WTC11 (cell line): ENCODE results near the gene PPM1A. TPM values are rescaled to one million over a fixed set of nuclear protein-coding genes. Genes with fewer than 3 reads are reported as not detected.

Experiments
- ATAC-seq: fragments of 200-7000 bp; cut with Tn5 transposase; 2 replicates; pipeline ENCODE4 v1.10.0; 2021; ENCODE audit warnings: mild to moderate bottlenecking, moderate library complexity
- CTCF ChIA-PET: fragments of 300-600 bp; sonication (Branson Sonifier 250); formaldehyde crosslinking; loops from one replicate; lab custom pipeline; 2021; ENCODE audit warnings: antibody characterized with exemption; lab: Charles Lee
- POLR2A ChIA-PET: fragments of 350-600 bp; sonication (Branson Sonifier 250); formaldehyde crosslinking; loops from one replicate; lab custom pipeline; 2021; ENCODE audit warnings: antibody characterized with exemption; lab: Charles Lee
- DNase-seq: peaks from one replicate; pipeline ENCODE4 v3.0.0; 2021; ENCODE audit warnings: low spot score
- H3K27ac Mint-ChIP-seq: 2 replicates; pipeline ENCODE4 v1.8.0; 2021; ENCODE audit warnings: mixed read lengths
- H3K27me3 Mint-ChIP-seq: 2 replicates; pipeline ENCODE4 v1.8.0; 2021; ENCODE audit warnings: low read depth, mild to moderate bottlenecking, moderate library complexity, mixed read lengths
- H3K36me3 Mint-ChIP-seq: 2 replicates; pipeline ENCODE4 v1.8.0; 2021; ENCODE audit warnings: mixed read lengths
- H3K4me1 Mint-ChIP-seq: 2 replicates; pipeline ENCODE4 v1.8.0; 2022; ENCODE audit warnings: mixed read lengths
- H3K4me3 Mint-ChIP-seq: 2 replicates; pipeline ENCODE4 v1.8.0; 2021; ENCODE audit warnings: mild to moderate bottlenecking, moderate library complexity, mixed read lengths
- H3K9me3 Mint-ChIP-seq: 2 replicates; pipeline ENCODE4 v1.8.0; 2021; ENCODE audit warnings: mixed read lengths
- ARID4B ChIP-seq: sonication (generic); formaldehyde crosslinking; IDR thresholded peaks from 2 replicates; pipeline ENCODE4 v1.8.0; 2023; ENCODE audit warnings: missing genetic modification reagents, mild to moderate bottlenecking, borderline replicate concordance
- ATF3 ChIP-seq: sonication (generic); formaldehyde crosslinking; conservative IDR thresholded peaks from 2 replicates; pipeline ENCODE4 v1.8.1; 2022; ENCODE audit warnings: mild to moderate bottlenecking, missing genetic modification reagents
- CDX4 ChIP-seq: fragments of 250-450 bp; sonication (Bioruptor Pico); IDR thresholded peaks from 2 replicates; pipeline ENCODE4 v1.9.0; 2021; ENCODE audit warnings: moderate library complexity, mild to moderate bottlenecking, inconsistent platforms, borderline replicate concordance
- E2F4 ChIP-seq: sonication (generic); formaldehyde crosslinking; IDR thresholded peaks from 2 replicates; pipeline ENCODE4 v1.8.1; 2022; ENCODE audit warnings: low read depth, mild to moderate bottlenecking, moderate library complexity, missing genetic modification reagents, borderline replicate concordance
- ETV6 ChIP-seq: sonication (generic); formaldehyde crosslinking; IDR thresholded peaks from 2 replicates; pipeline ENCODE4 v1.8.1; 2022; ENCODE audit warnings: mild to moderate bottlenecking, missing genetic modification reagents
- MLX ChIP-seq: sonication (generic); formaldehyde crosslinking; IDR thresholded peaks from 2 replicates; pipeline ENCODE4 v1.8.1; 2023; ENCODE audit warnings: mild to moderate bottlenecking, missing genetic modification reagents, moderate library complexity
- NFATC4 ChIP-seq: fragments of 250-450 bp; sonication (Bioruptor Pico); IDR thresholded peaks from 2 replicates; pipeline ENCODE4 v1.9.0; 2021; ENCODE audit warnings: mild to moderate bottlenecking
- NR1H2 ChIP-seq: sonication (generic); formaldehyde crosslinking; IDR thresholded peaks from 2 replicates; pipeline ENCODE4 v1.9.0; 2021; ENCODE audit warnings: mild to moderate bottlenecking, moderate library complexity, missing genetic modification reagents
- PRRX2 ChIP-seq: fragments of 250-450 bp; sonication (Bioruptor Pico); IDR thresholded peaks from 2 replicates; pipeline ENCODE4 v1.8.0; 2021; ENCODE audit warnings: mild to moderate bottlenecking
- TCF7 ChIP-seq: sonication (generic); formaldehyde crosslinking; IDR thresholded peaks from 2 replicates; pipeline ENCODE4 v1.8.0; 2022; ENCODE audit warnings: mild to moderate bottlenecking, low read depth, missing genetic modification reagents, moderate library complexity
- TEAD1 ChIP-seq: sonication (generic); formaldehyde crosslinking; IDR thresholded peaks from 2 replicates; pipeline ENCODE4 v1.8.0; 2022; ENCODE audit warnings: mild to moderate bottlenecking, missing genetic modification reagents
- USF1 ChIP-seq: sonication (generic); formaldehyde crosslinking; IDR thresholded peaks from 2 replicates; pipeline ENCODE4 v1.8.0; 2022; ENCODE audit warnings: mild to moderate bottlenecking, missing genetic modification reagents
- ZBTB21 ChIP-seq: sonication (generic); formaldehyde crosslinking; IDR thresholded peaks from 2 replicates; pipeline ENCODE4 v1.8.1; 2023; ENCODE audit warnings: mild to moderate bottlenecking, missing genetic modification reagents, borderline replicate concordance
- ZBTB43 ChIP-seq: sonication (generic); formaldehyde crosslinking; IDR thresholded peaks from 2 replicates; pipeline ENCODE4 v1.8.1; 2023; ENCODE audit warnings: mild to moderate bottlenecking, missing genetic modification reagents
- ZNF281 ChIP-seq: sonication (generic); formaldehyde crosslinking; IDR thresholded peaks from 2 replicates; pipeline ENCODE4 v1.8.0; 2023; ENCODE audit warnings: mild to moderate bottlenecking, missing genetic modification reagents
- ZNF317 ChIP-seq: sonication (generic); formaldehyde crosslinking; IDR thresholded peaks from 2 replicates; pipeline ENCODE4 v1.8.1; 2023; ENCODE audit warnings: low read depth, mild to moderate bottlenecking, moderate library complexity, missing genetic modification reagents, borderline replicate concordance
- ZNF671 ChIP-seq: fragments of 250-450 bp; sonication (Bioruptor Pico); IDR thresholded peaks from 2 replicates; pipeline ENCODE4 v1.8.0; 2021; ENCODE audit warnings: mild to moderate bottlenecking
- total RNA-seq: library from RNA; stranded (reverse); gene quantifications from 3 replicates; pipeline ENCODE4 v1.2.3, GENCODE V29; 2021

The PPM1A gene
- total RNA-seq, 1 experiment from 2014 or later = 52.5 TPM

GRCh38 chr14:60311417-60311816 lies 62.4 kb downstream of the PPM1A start:
- no peak overlapping the region for H3K4me3 Mint-ChIP-seq
- H3K27ac Mint-ChIP-seq = no peak overlapping the region
- POLR2A ChIA-PET = interaction anchor here (2.2 kb wide), 1 partner anchor 62 kb away, joined by 7 read pairs; the partner anchor contains the start of gene PPM1A

GRCh38 chr14:60313093-60313492 lies 64.1 kb downstream of the PPM1A start:
- CTCF ChIA-PET = no interaction called here

More at GRCh38 chr14:60311417-60311816, 62.4 kb downstream of the PPM1A start:
- no peak for DNase-seq
- H3K4me1 Mint-ChIP-seq = peaks cover 54% of the 10 kb centered on the region
- TF ChIP-seq ARID4B (CRISPR knock-in tag) (no peak), ZNF317 (CRISPR knock-in tag) (no peak), TEAD1 (CRISPR knock-in tag) (no peak), NR1H2 (CRISPR knock-in tag) (no peak), PRRX2 (CRISPR knock-in tag) (no peak), ZBTB21 (CRISPR knock-in tag) (no peak)
- ATAC-seq = no peak
- CTCF ChIA-PET = no interaction called here
- no peaks in the 10 kb centered on the region for H3K27me3 Mint-ChIP-seq
- peaks cover 5% of the 10 kb centered on the region for H3K36me3 Mint-ChIP-seq
- H3K9me3 Mint-ChIP-seq = peaks cover 4% of the 10 kb centered on the region; the same call in 1 of the 2 replicates

More at GRCh38 chr14:60313093-60313492, 64.1 kb downstream of the PPM1A start:
- DNase-seq = no peak
- POLR2A ChIA-PET = no interaction called here
- Mint-ChIP-seq H3K27ac (no peak overlapping the region), H3K9me3 (no peaks in the 10 kb centered on the region), H3K27me3 (no peaks in the 10 kb centered on the region), H3K36me3 (no peaks in the 10 kb centered on the region), H3K4me3 (no peak overlapping the region), H3K4me1 (peaks cover 67% of the 10 kb centered on the region)
- ATAC-seq = no peak
- TF ChIP-seq ZNF317 (CRISPR knock-in tag) (no peak), USF1 (CRISPR knock-in tag) (no peak), E2F4 (CRISPR knock-in tag) (no peak), ZBTB43 (CRISPR knock-in tag) (no peak), NFATC4 (CRISPR knock-in tag) (no peak), MLX (no peak), ATF3 (CRISPR knock-in tag) (no peak), CDX4 (CRISPR knock-in tag) (no peak), ETV6 (no peak), ZNF671 (no peak), TCF7 (CRISPR knock-in tag) (no peak), ZNF281 (CRISPR knock-in tag) (no peak)
